GM12864 (cell line): Measurements from ENCODE around the gene MMS19.

ENCODE experiments used
- DNase-seq: peaks from one replicate; pipeline ENCODE4 v3.0.0-alpha.2; 2011; ENCODE audit warnings: low read depth
- H3K4me3 ChIP-seq: 2 replicates; pipeline ENCODE4 v1.5.1; 2011; ENCODE audit warnings: mild to moderate bottlenecking, low read depth, low read length, control low read depth
- TF ChIP-seq, protein P1 (sequence below): IDR thresholded peaks from 2 replicates; pipeline ENCODE4 v1.5.1; 2011; ENCODE audit warnings: low read depth, mild to moderate bottlenecking, moderate library complexity, low read length, control low read depth, inconsistent platforms; ENCODE audit errors: missing control alignments

Gene MMS19

DNA sequence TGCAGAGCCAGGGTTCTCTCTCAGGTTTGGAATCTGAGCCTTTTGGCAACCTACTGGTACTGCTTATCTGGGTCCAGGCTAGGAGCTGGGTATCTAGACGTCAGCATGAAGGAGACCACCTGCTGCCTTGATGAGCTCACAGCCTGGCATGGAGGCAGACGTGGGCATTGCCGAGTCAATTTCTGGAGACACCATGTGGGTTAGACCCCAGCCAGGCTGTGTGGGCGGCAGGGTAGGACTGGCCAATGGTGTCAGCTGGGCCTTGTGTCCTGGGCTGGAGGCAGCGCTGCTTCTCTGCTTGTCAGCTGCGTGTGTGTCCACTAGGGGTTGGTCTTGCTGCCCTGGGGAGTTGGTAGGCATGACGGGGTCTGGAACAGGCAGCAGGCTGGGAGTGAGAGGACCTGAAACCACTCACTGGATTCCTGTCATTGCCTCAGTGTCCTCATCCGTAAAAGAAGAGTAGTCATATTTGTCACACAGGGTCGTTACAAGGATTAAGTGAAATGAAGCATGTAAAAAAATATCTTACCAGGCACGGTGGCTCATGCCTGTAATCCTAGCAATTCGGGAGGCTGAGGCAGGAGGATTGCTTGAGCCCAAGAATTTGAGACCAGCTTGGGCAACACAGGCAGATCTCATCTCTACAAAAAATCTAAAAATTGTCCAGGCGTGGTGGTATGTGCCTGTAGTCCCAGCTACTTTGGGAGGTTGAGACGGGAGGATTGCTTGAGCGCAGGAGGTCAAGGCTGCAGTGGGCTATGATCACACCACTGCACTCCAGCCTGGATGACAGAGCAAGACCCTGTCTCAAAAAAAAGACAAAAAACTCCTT lies 42.7 kb upstream of the MMS19 start:
- H3K4me3 ChIP-seq = no peak overlapping the region
- DNase-seq = no peak
- TF ChIP-seq, protein P1, sequence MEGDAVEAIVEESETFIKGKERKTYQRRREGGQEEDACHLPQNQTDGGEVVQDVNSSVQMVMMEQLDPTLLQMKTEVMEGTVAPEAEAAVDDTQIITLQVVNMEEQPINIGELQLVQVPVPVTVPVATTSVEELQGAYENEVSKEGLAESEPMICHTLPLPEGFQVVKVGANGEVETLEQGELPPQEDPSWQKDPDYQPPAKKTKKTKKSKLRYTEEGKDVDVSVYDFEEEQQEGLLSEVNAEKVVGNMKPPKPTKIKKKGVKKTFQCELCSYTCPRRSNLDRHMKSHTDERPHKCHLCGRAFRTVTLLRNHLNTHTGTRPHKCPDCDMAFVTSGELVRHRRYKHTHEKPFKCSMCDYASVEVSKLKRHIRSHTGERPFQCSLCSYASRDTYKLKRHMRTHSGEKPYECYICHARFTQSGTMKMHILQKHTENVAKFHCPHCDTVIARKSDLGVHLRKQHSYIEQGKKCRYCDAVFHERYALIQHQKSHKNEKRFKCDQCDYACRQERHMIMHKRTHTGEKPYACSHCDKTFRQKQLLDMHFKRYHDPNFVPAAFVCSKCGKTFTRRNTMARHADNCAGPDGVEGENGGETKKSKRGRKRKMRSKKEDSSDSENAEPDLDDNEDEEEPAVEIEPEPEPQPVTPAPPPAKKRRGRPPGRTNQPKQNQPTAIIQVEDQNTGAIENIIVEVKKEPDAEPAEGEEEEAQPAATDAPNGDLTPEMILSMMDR = no peak

DNA sequence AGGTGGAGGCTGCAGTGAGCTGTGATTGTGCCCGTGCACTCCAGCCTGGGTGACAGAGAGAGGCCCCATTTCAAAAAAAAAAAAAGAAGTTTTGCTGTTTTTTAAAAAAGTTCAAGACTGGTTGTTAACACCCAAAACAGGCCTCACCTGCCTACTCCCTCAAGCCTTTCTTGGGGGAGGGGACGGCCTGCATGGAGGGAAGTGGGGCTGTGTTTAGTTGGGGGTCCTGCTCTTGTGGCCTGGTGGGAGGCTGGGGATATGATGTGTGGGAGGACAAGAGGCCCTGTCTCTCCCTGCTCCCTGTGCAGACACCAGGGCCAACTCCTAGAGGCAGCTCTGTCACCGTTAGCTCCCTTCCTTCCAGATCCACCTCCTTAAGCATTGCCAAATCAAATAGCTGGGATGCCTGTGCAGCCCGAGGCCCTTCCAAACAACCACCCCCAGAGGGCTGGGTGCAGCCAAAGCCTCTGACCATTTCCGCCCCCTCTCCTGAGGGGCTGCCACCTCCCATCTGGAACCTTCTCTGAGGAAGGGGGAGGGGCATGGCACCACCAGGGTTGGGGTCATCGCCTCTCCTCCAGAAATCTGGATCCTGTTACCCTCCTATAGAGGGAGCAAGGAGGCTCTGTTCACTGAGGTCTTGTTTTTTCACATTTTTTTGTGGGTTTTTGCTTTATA lies 41.4 kb upstream of the MMS19 start:
- DNase-seq = no peak
- no peak overlapping the region for H3K4me3 ChIP-seq
- TF ChIP-seq, protein P1 = no peak

DNA sequence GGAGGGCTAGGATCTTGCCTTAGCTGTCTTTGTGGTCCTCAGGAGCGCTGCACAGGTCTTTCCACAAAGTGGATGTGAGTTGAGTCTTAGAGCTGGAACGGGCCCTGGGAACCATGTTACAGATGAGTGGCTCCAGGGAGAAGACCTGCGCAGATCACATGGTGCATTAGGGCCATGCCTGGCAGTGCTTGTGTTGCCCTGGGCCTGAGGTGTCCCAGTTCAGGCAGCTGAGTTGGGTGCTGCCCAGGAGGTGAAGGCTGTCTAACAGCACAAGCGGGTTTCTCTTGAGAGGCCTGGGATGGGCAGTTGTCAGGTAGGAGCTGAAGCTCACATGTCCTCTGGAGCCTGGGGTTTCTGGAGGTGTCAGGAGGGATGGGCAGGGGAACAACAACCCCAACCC lies 40.6 kb upstream of the MMS19 start:
- H3K4me3 ChIP-seq = no peak overlapping the region
- no peak for DNase-seq
- TF ChIP-seq, protein P1 = no peak

DNA sequence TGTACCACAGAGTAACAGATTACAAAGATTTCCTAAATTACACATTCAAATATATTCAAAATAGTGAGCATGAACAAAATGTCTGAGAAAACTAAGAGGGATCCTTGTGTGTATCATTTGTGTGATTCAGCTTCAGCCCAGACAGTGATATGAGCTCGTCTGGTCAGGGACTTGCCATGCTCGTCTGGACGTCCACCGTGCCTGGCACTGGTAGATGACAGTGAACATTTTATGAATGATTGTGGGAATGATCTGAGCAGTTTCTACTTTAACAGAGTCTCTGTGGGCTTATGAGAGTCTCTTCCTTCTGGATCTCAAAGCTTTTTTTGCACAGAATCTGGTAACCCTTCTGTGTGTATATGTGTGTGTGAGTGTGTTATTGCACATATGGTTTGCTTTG lies 40.2 kb upstream of the MMS19 start:
- TF ChIP-seq, protein P1 = no peak
- no peak for DNase-seq
- H3K4me3 ChIP-seq = no peak overlapping the region

DNA sequence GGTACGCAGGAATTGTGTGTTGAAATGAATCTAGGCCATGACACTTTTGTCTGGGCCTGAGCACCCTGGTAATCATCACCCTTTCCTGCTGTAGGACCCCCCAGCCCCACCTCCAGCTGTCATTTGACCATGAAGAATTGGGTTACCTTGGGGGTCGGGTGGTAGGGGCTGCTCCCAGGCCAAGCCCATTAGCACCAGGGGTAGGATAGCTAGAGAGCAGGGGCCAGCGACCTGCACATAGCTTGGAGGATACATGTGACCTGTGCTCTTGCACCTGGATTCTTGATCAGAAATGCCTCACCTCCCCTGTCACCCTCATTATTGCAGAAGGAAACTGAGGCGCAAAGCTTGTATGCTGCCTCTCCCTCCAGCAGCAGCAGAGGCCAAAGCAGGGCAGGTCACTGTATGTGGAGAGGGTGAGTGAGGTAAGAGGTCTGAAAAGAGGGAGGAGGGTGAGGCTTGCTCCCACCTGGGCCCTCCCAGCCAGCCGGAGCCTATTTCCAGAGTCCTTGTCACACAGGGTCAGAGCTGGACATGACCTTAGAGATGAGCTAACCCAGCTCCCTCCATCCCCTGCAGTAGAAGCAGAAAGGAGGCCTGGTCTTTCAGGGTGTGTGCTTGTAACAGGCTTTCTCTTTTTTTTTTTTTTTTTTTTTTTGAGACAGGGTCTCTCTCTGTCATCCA lies 39.1 kb upstream of the MMS19 start:
- no peak for DNase-seq
- no peak overlapping the region for H3K4me3 ChIP-seq
- TF ChIP-seq, protein P1 = no peak

DNA sequence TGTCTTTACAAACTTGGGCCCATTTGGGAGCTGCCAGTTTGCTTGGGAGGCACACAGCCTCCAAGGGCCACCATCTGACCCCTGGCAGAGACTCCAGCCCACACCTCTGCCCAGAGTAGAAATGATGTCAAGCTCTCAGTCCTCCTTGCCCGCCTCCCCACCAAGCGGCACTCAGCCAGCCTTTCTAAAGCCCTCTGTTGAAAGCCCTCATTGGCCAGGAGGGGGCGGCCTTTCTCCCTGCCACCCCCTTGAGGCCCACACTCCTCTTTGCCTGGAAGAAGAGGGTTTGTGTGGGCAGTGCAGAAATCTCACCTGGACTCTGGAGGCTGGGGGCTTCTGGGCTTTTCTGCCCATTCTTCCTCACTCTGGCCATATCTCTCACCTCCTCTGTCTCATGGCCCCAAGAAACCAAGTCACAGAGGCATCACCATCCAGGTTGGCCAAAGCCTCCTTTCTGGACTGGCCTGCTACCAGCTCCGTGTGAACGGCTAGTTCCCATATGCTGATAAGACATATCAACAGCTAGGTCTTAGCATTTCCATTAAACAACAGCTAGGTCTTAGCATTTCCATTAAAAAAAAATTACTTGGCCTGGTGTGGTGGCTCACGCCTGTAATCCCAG lies 36.6 kb upstream of the MMS19 start:
- TF ChIP-seq, protein P1 = peak; percentile 79
- DNase-seq = no peak

More for the DNA sequence above, 36.6 kb upstream of the MMS19 start:
- no peak overlapping the region for H3K4me3 ChIP-seq
